Large intestine (tissue), 3 donors: ENCODE measurements around the gene PACS2. TPM values are rescaled to one million over a fixed set of nuclear protein-coding genes. Genes with fewer than 3 reads are reported as not detected.

ENCODE experiments used
- DNase-seq, 2 donors: peaks; one replicate each; pipeline versions ENCODE4 v3.0.0 to v3.0.0-alpha.2; 2013
- H3K27ac ChIP-seq: one replicate; pipeline ENCODE4 v1.5.1; 2013; ENCODE audit warnings: low read length
- H3K27me3 ChIP-seq: 2 replicates; pipeline ENCODE4 v1.6.1; 2013; ENCODE audit warnings: low read length; ENCODE audit not compliant: control insufficient read depth, insufficient read depth
- H3K36me3 ChIP-seq: 2 replicates; pipeline ENCODE4 v1.6.1; 2013; ENCODE audit warnings: low read length; ENCODE audit not compliant: control insufficient read depth, insufficient read depth
- H3K4me1 ChIP-seq: one replicate; pipeline ENCODE4 v1.6.1; 2013; ENCODE audit warnings: low read length; ENCODE audit not compliant: control insufficient read depth, insufficient read depth
- H3K4me3 ChIP-seq: one replicate; pipeline ENCODE4 v1.5.1; 2013; ENCODE audit warnings: low read length
- H3K9me3 ChIP-seq: one replicate; pipeline ENCODE4 v1.6.1; 2013; ENCODE audit warnings: mild to moderate bottlenecking, low read depth, low read length, moderate library complexity; ENCODE audit not compliant: control insufficient read depth
- WGBS: methylation state at CpG from one replicate; pipeline ENCODE4 v1.1.5; 2013; ENCODE audit warnings: low lambda C conversion rate; ENCODE audit not compliant: insufficient coverage; 5-methylcytosine and 5-hydroxymethylcytosine counted together
- polyA plus RNA-seq: library from polyadenylated mRNA; unstranded; fragments of 120-200 nt; gene quantifications from one replicate; pipeline ENCODE4 v1.2.1, GENCODE V29; 2013

The PACS2 gene
- polyA plus RNA-seq, 1 donor: 54.6 TPM

- H3K27ac ChIP-seq: no peak overlapping the region
- H3K4me1 ChIP-seq: peaks cover 3% of the 10 kb centered on the region
- no peaks in the 10 kb centered on the region for H3K27me3 ChIP-seq
- no CpG with 5 or more reads among the region's 20 CpGs for WGBS
- no peaks in the 10 kb centered on the region for H3K9me3 ChIP-seq
- peaks cover 28% of the 10 kb centered on the region for H3K36me3 ChIP-seq
- no peak for DNase-seq
- no peak overlapping the region for H3K4me3 ChIP-seq
Measured at GRCh38 chr14:105368426-105368825, 53.9 kb downstream of the PACS2 start.

- no peak overlapping the region for H3K4me3 ChIP-seq
- no peaks in the 10 kb centered on the region for H3K27me3 ChIP-seq
- no peak overlapping the region for H3K27ac ChIP-seq
- no peak for DNase-seq
- WGBS: no CpG with 5 or more reads among the region's 29 CpGs
- H3K9me3 ChIP-seq: no peaks in the 10 kb centered on the region
- peaks cover 28% of the 10 kb centered on the region for H3K36me3 ChIP-seq
- peaks cover 3% of the 10 kb centered on the region for H3K4me1 ChIP-seq
Measured at GRCh38 chr14:105368910-105369652, 54.5 kb downstream of the PACS2 start.

- no CpG with 5 or more reads among the region's 28 CpGs for WGBS
- Histone ChIP-seq H3K4me1 (peaks cover 2% of the 10 kb centered on the region), H3K27me3 (no peaks in the 10 kb centered on the region), H3K4me3 (no peak overlapping the region), H3K27ac (no peak overlapping the region), H3K9me3 (no peaks in the 10 kb centered on the region), H3K36me3 (peaks cover 28% of the 10 kb centered on the region)
- DNase-seq: no peak
Measured at GRCh38 chr14:105369653-105370040, 55.1 kb downstream of the PACS2 start.

- no peak overlapping the region for H3K27ac ChIP-seq
- H3K4me3 ChIP-seq: no peak overlapping the region
- H3K27me3 ChIP-seq: no peaks in the 10 kb centered on the region
- DNase-seq: no peak
- H3K9me3 ChIP-seq: no peaks in the 10 kb centered on the region
- H3K36me3 ChIP-seq: peaks cover 11% of the 10 kb centered on the region
- H3K4me1 ChIP-seq: no peaks in the 10 kb centered on the region
- WGBS: no CpG with 5 or more reads among the region's 11 CpGs
Measured at GRCh38 chr14:105374389-105374788, 59.8 kb downstream of the PACS2 start.

GRCh38 chr14:105375635-105376057 lies 61.1 kb downstream of the PACS2 start:
- H3K4me1 ChIP-seq: no peaks in the 10 kb centered on the region
- DNase-seq: no peak
- H3K27me3 ChIP-seq: no peaks in the 10 kb centered on the region
- no peak overlapping the region for H3K27ac ChIP-seq
- no peaks in the 10 kb centered on the region for H3K9me3 ChIP-seq
- no CpG with 5 or more reads among the region's 4 CpGs for WGBS
- H3K36me3 ChIP-seq: peaks cover 12% of the 10 kb centered on the region
- H3K4me3 ChIP-seq: no peak overlapping the region

GRCh38 chr14:105376521-105377440 lies 62.2 kb downstream of the PACS2 start:
- no CpG with 5 or more reads among the region's 34 CpGs for WGBS
- H3K27me3 ChIP-seq: no peaks in the 10 kb centered on the region

GRCh38 chr14:105377555-105378182 lies 63.1 kb downstream of the PACS2 start:
- Histone ChIP-seq H3K27me3 (no peaks in the 10 kb centered on the region), H3K4me1 (no peaks in the 10 kb centered on the region), H3K9me3 (no peaks in the 10 kb centered on the region), H3K4me3 (no peak overlapping the region), H3K36me3 (peaks cover 22% of the 10 kb centered on the region), H3K27ac (no peak overlapping the region)
- no CpG with 5 or more reads among the region's 23 CpGs for WGBS
- no peak for DNase-seq

More at GRCh38 chr14:105376521-105377440, 62.2 kb downstream of the PACS2 start:
- Histone ChIP-seq H3K27ac (no peak overlapping the region), H3K4me3 (no peak overlapping the region), H3K36me3 (peaks cover 20% of the 10 kb centered on the region), H3K4me1 (no peaks in the 10 kb centered on the region), H3K9me3 (no peaks in the 10 kb centered on the region)
- DNase-seq: no peak

GRCh38 chr14:105378199-105378598 lies 63.7 kb downstream of the PACS2 start:
- Histone ChIP-seq H3K9me3 (no peaks in the 10 kb centered on the region), H3K27me3 (no peaks in the 10 kb centered on the region), H3K36me3 (peaks cover 26% of the 10 kb centered on the region), H3K4me3 (no peak overlapping the region), H3K4me1 (no peaks in the 10 kb centered on the region), H3K27ac (no peak overlapping the region)
- DNase-seq: no peak
- no CpG with 5 or more reads among the region's 11 CpGs for WGBS

- Histone ChIP-seq H3K4me3 (no peak overlapping the region), H3K4me1 (no peaks in the 10 kb centered on the region), H3K9me3 (no peaks in the 10 kb centered on the region), H3K27ac (no peak overlapping the region), H3K36me3 (peaks cover 34% of the 10 kb centered on the region), H3K27me3 (no peaks in the 10 kb centered on the region)
- WGBS: no CpG with 5 or more reads among the region's 17 CpGs
- DNase-seq: no peak
Measured at GRCh38 chr14:105378873-105379685, 64.5 kb downstream of the PACS2 start.
